Measurements from ENCODE around the gene YLPM1.

Gene YLPM1

GRCh38 chr14:74843653-74844052 is 80.5 kb downstream of the YLPM1 start:
- no peak for DNase-seq (ENCODE audit: low spot score)

- no peak for DNase-seq (ENCODE audit: low spot score)
Observed at GRCh38 chr14:74846168-74846567, 83.1 kb downstream of the YLPM1 start.

GRCh38 chr14:74846968-74847665 is 84.0 kb downstream of the YLPM1 start:
- DNase-seq (ENCODE audit: low spot score): no peak

- no peak for DNase-seq (ENCODE audit: low spot score)
Observed at GRCh38 chr14:74848768-74849167, 85.7 kb downstream of the YLPM1 start.

- no peak for DNase-seq (ENCODE audit: low spot score)
Observed at GRCh38 chr14:74852922-74853530, 89.9 kb downstream of the YLPM1 start.

- no peak for DNase-seq (ENCODE audit: low spot score)
Observed at GRCh38 chr14:74853581-74853980, 90.5 kb downstream of the YLPM1 start.

- DNase-seq (ENCODE audit: low spot score): no peak
Observed at GRCh38 chr14:74855021-74855420, 91.9 kb downstream of the YLPM1 start.

GRCh38 chr14:74855945-74856344 is 92.8 kb downstream of the YLPM1 start:
- DNase-seq (ENCODE audit: low spot score): no peak

GRCh38 chr14:74856366-74856765 is 93.2 kb downstream of the YLPM1 start:
- no peak for DNase-seq (ENCODE audit: low spot score)

- no peak for DNase-seq (ENCODE audit: low spot score)
Observed at GRCh38 chr14:74858022-74858421, 94.9 kb downstream of the YLPM1 start.

- no peak for DNase-seq (ENCODE audit: low spot score)
Observed at GRCh38 chr14:74859757-74860552, 96.8 kb downstream of the YLPM1 start.

GRCh38 chr14:74860899-74861733 is 98.0 kb downstream of the YLPM1 start:
- peak; percentile 92 for DNase-seq (ENCODE audit: low spot score)

- no peak for DNase-seq (ENCODE audit: low spot score)
Observed at GRCh38 chr14:74861734-74862090, 98.6 kb downstream of the YLPM1 start.

GRCh38 chr14:74863274-74863673 is 100.2 kb downstream of the YLPM1 start:
- DNase-seq (ENCODE audit: low spot score): no peak

GRCh38 chr14:74864198-74864597 is 101.1 kb downstream of the YLPM1 start:
- no peak for DNase-seq (ENCODE audit: low spot score)

- DNase-seq (ENCODE audit: low spot score): no peak
Observed at GRCh38 chr14:74865156-74865555, 102.0 kb downstream of the YLPM1 start.

- no peak for DNase-seq (ENCODE audit: low spot score)
Observed at GRCh38 chr14:74866708-74867389, 103.7 kb downstream of the YLPM1 start.

GRCh38 chr14:74867673-74868072 is 104.6 kb downstream of the YLPM1 start:
- DNase-seq (ENCODE audit: low spot score): peak; percentile 43

GRCh38 chr14:74868739-74869138 is 105.6 kb downstream of the YLPM1 start:
- DNase-seq (ENCODE audit: low spot score): no peak

GRCh38 chr14:74871819-74872218 is 108.7 kb downstream of the YLPM1 start:
- no peak for DNase-seq (ENCODE audit: low spot score)

GRCh38 chr14:74875204-74875603 is 112.1 kb downstream of the YLPM1 start:
- DNase-seq (ENCODE audit: low spot score): no peak
